KOPT-K1 (cell line): ENCODE measurements around the gene CAVIN4.

Experiments used
- H3K27ac ChIP-seq: fragments of 200-600 bp; sonication (generic); 2 replicates; pipeline ENCODE4 v1.5.1; 2016; ENCODE audit warnings: antibody characterized with exemption, mild to moderate bottlenecking, low read depth, low read length; ENCODE audit not compliant: poor library complexity, severe bottlenecking
- H3K36me3 ChIP-seq: fragments of 200-600 bp; sonication (generic); 2 replicates; pipeline ENCODE4 v1.5.1; 2017; ENCODE audit warnings: antibody characterized with exemption, mild to moderate bottlenecking, low read length, moderate library complexity; ENCODE audit not compliant: insufficient read depth
- H3K9me3 ChIP-seq: fragments of 200-600 bp; sonication (generic); 2 replicates; pipeline ENCODE4 v1.5.1; 2017; ENCODE audit warnings: antibody characterized with exemption, low read length, mild to moderate bottlenecking; ENCODE audit not compliant: insufficient read depth, poor library complexity, severe bottlenecking

CAVIN4 gene

DNA sequence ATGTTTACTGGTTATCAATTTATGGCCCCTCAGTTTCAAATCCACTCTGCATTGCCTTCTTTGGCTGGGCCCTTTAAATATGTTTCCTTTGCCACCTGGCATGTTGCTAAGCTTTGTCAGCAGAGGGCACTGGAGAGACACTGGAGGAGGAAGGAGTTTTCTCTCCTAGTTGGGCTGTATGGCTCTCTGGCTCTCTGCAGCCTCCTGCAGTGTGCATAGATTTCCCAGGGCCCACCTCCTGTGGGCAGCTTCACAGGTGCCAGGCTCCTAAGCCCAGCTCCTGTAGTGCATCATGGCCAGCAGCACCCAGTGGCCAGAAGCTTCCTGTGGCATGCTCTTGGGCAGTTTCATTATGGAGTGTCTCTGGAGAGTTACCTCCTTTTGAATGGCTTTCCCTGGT, 23.3 kb downstream of the CAVIN4 start:
- H3K27ac ChIP-seq, result no peak overlapping the region
- H3K36me3 ChIP-seq, result no peaks in the 10 kb centered on the region
- no peaks in the 10 kb centered on the region for H3K9me3 ChIP-seq

DNA sequence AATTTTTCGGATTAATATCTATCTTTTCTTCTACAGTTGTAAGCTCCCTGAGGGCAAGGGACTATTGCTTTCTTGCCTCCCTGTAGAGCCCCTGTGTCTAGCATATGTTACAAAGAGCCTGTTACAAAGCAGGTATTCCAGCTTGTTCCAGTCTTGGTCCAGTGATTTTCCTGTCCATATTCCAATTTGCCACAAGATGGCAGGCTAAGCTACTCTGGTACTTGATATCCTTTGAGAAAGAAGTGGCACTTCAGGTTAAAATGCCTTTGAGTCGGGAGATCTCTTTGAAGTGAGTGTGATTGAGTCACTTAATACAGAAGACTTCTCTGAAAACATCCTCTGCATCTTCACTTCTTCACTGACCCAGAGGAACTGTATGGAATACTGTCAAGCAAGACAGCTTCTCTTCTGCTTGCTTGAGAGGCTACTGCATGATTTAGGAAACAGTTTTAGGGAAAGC, 24.5 kb downstream of the CAVIN4 start:
- Histone ChIP-seq H3K9me3 (no peaks in the 10 kb centered on the region), H3K27ac (no peak overlapping the region), H3K36me3 (no peaks in the 10 kb centered on the region)

DNA sequence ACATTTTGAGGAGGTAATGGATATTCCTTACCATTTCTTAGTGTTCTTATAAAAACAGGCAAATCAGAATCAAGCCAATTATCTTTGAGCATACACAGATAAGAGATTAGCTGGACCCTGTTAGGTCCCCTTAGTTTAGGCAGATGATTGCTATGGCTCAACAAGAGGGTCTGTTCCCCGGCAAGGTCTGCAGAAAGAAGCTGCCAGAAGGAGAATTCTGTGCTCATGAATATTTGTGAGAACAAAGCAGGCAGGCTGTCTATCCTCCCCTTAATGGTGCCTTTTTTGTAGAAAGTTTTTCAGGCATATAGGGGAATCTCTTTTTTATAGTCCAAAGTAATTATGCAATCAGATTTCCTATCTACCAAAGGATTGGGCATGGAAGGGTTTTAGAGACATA, 27.5 kb downstream of the CAVIN4 start:
- no peaks in the 10 kb centered on the region for H3K36me3 ChIP-seq
- no peaks in the 10 kb centered on the region for H3K9me3 ChIP-seq
- no peak overlapping the region for H3K27ac ChIP-seq

DNA sequence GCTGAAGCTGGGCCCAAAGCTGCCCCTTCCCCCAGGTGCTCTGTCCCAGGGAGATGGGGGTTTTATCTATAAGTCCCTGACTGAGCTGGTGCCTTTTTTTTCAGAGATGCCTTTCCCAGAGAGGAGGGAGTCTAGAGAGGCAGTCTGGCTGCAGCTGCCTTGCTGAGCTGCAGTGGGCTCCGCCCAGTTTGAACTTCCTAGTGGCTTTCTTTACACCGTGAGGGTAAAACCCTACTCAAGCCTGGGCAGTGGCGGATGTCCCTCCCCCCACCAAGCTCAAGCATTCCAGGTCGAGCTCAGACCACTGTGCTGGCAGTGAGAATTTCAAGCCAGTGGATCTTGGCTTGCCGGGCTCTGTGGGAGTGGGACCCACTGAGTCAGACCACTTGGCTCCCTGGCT, 41.3 kb downstream of the CAVIN4 start:
- no peaks in the 10 kb centered on the region for H3K36me3 ChIP-seq
- H3K27ac ChIP-seq, result no peak overlapping the region
- peaks cover 6% of the 10 kb centered on the region for H3K9me3 ChIP-seq

DNA sequence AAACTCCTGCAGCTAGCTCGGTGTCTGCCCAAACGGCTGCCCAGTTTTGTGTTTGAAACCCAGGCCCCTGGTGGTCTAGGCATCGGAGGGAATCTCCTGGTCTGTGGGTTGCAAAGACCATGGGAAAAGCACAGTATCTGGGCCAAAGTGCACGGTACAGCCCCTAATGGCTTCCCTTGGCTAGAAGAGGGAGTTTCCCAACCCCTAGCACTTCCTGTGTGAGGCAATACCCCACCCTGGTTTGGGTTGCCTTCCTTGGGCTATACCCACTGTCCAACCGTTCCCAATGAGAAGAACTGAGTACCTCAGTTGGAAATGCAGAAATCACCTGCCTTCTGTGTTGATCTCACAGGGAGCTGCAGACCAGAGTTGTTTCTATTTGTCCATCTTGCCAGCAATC, 41.8 kb downstream of the CAVIN4 start:
- H3K36me3 ChIP-seq, result no peaks in the 10 kb centered on the region
- H3K9me3 ChIP-seq, result peaks cover 6% of the 10 kb centered on the region
- H3K27ac ChIP-seq, result no peak overlapping the region

DNA sequence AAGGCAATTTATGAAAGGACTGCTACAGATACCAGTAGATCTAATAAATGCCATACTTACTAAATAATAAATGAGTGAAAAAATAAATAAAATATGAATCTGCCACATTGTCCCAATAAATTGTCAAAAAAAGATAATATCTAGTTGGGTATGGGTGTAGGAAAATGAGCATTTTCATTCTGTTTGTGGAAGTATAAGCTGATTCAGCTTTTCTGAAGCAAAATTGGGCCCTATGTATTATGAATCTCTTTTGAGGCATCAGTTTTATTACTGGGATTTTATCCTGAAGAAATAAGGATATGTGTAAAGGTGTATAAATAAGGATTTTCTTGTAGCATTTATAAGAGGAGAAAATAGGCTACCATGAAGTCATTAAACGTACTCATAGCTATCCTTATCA, 46.1 kb downstream of the CAVIN4 start:
- Histone ChIP-seq H3K36me3 (no peaks in the 10 kb centered on the region), H3K9me3 (no peaks in the 10 kb centered on the region), H3K27ac (no peak overlapping the region)

DNA sequence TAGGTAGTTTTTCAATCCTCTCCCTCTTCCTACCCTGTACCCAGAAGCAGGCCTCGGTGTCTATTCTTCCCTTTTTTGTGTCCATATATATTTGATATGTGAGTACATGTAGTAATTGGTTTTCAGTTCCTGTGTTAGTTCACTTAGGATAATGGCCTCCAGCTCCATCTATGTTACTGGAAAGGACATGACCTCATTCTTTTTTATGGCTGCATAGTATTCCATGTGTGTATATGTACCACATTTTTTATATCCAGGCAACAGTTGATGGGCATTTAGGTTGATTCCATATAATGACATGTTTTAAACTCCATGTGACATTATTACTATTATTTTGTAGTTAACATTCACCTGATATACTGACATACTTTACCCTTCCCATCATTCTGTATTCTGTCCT, 49.1 kb downstream of the CAVIN4 start:
- no peaks in the 10 kb centered on the region for H3K9me3 ChIP-seq
- no peaks in the 10 kb centered on the region for H3K36me3 ChIP-seq
- no peak overlapping the region for H3K27ac ChIP-seq

DNA sequence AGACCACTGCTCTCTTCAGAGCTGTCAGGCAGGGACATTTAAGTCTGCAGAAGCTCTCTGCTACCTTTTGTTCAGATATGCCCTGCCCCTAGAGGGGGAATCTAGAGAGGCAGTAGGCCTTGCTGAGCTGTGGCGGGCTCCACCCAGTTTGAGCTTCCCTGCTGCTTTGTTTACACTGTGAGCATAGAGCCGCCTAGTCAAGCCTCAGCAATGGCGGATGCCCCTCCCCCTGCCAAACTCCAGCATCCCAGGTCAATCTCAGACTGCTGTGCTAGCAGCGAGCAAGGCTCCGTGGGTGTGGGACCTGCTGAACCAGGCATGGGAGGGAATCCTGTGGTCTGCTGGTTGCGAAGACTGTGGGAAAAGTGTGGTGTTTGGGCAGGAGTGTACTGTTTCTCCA, 59.9 kb downstream of the CAVIN4 start:
- Histone ChIP-seq H3K9me3 (no peaks in the 10 kb centered on the region), H3K36me3 (no peaks in the 10 kb centered on the region), H3K27ac (no peak overlapping the region)
